HG03460 (cell line): ENCODE data around the gene MYCBP2.
A peak's percentile ranks its signal among the peaks of the same experiment; 100 is the strongest.
"Not testable (repeated sequence)": the region's sequence is repeated elsewhere in the genome, so short reads cannot be mapped to it uniquely, and the experiment has no call there.

Source experiments
- ATAC-seq: cut with Tn5 transposase; IDR thresholded peaks from one replicate; pipeline ENCODE4 v1.9.1; 2021; ENCODE audit not compliant: unreplicated experiment

Gene MYCBP2

DNA sequence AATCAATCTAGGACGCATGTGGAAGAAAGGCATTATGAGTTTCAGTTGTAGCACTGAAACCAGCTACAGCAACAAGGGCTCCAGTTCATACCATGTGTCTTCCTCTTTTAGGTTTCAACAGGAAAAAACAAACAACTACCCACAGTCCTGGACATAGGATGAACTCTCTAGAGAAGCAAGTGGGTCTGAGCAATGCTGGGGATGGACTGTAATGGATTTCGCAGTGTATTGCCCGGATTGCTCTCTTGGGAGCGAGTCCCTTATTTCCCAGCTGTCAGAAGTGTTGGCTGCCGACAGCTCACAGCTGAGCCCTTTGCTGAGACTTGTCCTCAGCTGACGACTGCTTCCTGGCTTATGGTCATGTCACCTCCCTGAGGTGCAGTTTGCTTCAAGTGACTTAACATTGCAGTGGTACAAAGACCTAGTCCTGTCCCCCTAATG lies 12.1 kb upstream of the MYCBP2 start:
- peak; percentile 78 for ATAC-seq

- ATAC-seq: peak; percentile 24
Measured at GRCh38 chr13:77338329-77338728, 11.4 kb upstream of the MYCBP2 start.

DNA sequence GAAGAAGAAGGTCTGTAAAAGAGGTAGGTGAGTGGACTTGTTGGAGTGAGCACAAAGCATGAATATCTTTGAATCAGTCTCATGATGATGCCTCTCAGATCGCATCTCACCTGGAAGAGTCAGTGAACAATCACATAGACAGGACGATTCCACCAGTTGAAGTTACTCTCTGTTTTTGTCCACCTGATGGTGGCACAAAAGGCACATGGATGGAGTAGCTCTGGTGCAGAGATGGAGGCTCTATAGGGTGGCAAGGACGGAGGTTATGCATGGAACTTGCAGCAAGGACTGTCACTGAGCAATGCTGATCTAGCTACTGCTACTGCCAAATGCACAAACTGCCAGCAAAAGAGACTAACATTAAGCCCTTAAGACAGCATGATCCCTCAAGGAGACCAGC lies 10.3 kb upstream of the MYCBP2 start:
- no peak for ATAC-seq

DNA sequence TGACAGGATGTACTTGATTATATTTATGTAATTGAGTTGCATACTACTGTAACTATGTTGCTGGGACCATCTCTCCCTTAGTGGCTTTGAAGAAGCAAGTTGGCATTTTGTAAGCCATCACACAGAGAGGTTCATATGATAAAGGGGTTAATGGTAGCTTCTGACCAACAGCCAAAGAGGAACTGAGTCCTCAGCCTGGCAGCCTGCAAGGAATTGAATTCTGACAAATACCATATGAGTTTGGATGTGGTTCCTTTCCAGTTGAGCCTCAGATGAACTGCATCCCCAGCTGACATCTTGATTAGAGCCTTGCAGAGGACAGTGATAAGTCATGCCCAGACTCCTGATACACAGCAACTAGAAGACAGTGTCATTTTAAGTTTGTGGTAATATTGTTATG lies 8.6 kb upstream of the MYCBP2 start:
- no peak for ATAC-seq

DNA sequence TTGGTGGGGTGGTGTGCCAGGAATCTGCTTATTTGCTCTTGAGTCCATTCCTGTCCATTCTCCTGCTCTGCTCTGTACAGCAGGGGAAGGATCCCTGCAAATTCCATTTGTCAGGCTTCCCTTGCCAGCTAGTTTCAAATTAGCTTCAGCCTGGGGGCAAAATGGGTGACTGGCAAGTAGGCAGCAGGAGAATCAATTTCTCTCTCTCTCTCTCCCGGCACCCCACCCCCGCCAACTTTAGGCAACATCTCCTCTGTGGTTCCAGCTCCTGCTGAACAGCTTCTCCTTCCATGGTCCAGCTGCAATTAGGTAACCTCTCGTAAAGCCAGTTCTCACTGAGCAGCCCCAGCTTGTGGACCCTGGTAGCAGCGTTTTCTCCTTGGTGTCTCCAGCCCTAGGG lies 6.7 kb upstream of the MYCBP2 start:
- ATAC-seq: no peak

GRCh38 chr13:77331421-77331820 lies 4.5 kb upstream of the MYCBP2 start:
- ATAC-seq: no peak

- ATAC-seq: no peak
Measured at GRCh38 chr13:77329911-77330584, 3.2 kb upstream of the MYCBP2 start.

GRCh38 chr13:77329133-77329910 lies 2.4 kb upstream of the MYCBP2 start:
- peak; percentile 57 for ATAC-seq

GRCh38 chr13:77328819-77329132 lies 1.9 kb upstream of the MYCBP2 start:
- ATAC-seq: peak; percentile 4

DNA sequence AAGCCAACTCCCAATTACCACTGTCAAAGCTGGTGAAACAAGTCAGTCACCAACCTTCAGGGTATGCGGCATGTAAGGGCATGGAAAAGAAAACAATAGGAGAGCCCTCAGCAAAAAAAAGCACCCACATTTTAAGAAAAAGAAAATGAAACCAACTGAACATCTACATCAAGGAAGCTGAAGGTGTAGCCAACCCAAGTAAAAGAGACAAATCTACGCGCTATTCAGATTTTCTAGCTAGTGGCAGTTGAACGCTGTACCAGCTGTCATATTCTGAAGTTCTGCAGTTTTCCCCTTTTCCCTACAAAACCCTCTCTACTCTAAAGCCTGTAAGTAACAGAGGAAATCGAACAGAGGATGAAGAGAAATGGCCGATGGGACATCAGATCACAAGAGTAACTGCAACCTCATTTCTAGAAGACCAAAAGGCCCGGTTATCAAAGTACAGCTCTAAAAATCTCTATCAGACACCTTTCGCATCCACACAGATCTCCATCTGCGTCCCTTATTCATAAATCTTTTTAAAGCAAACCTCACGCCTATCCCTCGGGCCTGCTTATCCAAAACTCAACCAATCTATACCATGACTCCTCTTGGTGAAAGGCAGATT lies 1.4 kb downstream of the MYCBP2 start:
- no peak for ATAC-seq

DNA sequence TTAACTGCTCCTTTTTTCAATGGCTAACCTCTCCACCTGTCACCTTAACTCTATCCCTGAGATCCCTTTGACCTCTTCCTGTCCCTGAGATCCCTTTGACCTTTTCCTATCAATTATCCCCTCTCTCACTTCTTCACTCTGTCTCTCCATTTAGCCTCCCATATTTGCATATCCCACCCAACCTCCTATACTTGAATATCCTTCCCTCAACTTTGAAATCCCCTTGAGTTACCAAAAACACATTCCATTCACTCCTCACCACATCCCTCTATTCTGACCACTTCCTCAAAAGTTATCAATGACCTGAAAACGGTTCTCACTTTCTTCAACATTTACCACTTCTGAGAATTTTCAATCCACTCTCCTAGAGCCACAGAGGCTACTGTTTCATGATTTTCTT lies 3.0 kb downstream of the MYCBP2 start:
- ATAC-seq: no peak

DNA sequence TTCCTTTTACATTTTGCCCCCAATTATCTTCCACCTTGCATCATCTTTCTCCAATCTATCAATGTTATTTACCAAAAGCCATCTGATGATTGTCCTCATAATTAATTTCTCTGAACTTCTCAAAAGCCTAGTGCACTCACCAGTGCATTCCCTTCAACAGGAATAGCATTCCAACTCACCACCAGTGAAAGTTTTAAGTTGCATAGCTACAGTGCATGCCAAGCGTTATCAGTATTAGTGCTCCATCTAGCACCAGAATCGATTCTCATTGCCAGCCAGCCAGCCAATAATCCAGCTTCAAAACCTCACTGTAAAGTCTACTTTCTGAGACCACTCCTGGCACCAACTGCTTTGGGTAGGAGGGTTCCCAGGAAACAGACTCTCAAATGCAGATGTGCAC lies 7.4 kb downstream of the MYCBP2 start:
- no peak for ATAC-seq

DNA sequence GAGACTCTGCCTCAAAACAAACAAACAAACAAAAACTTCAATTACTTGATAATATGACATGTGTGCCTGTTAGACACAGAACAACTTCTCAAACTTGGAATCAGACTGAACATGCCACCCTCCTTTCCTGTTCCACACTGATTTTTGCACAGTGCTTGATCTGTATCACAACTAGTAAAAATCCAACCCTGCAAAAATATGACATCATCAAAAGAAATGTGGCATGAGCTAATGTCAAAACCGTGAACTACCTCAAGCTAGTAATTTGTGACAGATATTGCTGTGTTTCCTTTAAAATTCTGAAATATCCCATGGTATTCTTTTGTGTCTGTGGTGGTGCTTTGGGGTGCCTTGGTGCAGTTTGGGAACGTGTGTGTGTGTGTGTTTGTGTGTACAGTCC lies 8.2 kb downstream of the MYCBP2 start:
- ATAC-seq: no peak

DNA sequence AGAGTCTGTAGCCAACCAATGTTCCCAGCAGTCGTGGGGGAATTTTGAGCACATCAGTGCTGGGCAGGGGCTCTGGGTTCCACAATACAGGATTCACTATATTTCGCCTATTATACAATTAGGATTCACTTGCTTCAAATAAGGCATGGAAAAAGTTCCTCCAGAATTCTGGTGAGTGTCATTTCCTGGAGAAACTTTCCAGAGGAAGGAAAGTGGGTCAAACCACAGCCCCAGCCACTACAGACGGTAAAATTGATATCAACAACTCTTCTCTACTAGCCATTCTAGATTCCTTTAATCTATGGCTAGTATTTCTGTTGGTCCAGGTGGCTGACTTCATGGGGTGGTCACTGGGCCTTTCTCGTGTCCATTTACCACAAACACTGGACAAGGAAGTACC lies 10.5 kb downstream of the MYCBP2 start:
- ATAC-seq: no peak

GRCh38 chr13:77315509-77315908 lies 11.4 kb downstream of the MYCBP2 start:
- ATAC-seq: not testable (repeated sequence)

- no peak for ATAC-seq
Measured at GRCh38 chr13:77313923-77314322, 13.0 kb downstream of the MYCBP2 start.

- ATAC-seq: no peak
Measured at GRCh38 chr13:77312311-77312710, 14.6 kb downstream of the MYCBP2 start.

- ATAC-seq: no peak
Measured at GRCh38 chr13:77310579-77311279, 16.2 kb downstream of the MYCBP2 start.

DNA sequence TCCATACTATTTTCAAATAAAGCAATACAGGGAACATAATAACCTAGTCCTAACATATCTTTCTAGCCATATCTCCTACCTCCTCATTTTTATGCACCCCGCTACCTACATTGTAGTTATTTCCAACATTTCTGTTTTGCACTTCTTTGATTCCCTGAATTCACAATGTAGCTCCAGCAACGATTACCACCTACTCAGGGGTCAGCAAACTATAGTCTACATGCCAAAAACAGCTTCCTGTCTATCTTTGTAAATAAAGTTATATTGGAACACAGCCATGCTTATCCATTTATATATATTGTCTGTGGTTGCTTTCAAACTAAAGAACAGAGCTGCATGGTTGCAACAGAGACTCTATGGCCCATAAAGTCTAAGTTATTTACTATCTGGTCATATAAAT lies 16.7 kb downstream of the MYCBP2 start:
- ATAC-seq: no peak

- ATAC-seq: no peak
Measured at GRCh38 chr13:77309254-77309653, 17.6 kb downstream of the MYCBP2 start.

DNA sequence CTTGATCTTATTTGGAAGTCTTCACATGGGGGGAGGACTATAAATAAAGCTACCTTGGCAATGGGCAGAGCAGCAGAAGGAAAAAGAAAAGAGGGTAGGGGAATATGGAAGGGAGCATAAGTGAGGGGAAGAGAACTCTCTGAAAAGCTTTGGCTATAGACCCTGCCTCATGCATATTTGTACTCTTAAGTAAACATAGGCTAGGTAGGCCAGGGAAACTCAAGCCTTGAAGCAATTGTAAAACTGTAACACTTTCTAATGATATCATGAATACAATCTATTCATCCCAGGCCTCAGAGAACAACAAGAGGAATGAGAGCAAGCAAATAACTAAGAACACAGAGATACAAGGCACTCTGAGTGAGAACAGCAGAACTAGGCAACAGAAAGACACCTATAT lies 20.4 kb downstream of the MYCBP2 start:
- no peak for ATAC-seq

DNA sequence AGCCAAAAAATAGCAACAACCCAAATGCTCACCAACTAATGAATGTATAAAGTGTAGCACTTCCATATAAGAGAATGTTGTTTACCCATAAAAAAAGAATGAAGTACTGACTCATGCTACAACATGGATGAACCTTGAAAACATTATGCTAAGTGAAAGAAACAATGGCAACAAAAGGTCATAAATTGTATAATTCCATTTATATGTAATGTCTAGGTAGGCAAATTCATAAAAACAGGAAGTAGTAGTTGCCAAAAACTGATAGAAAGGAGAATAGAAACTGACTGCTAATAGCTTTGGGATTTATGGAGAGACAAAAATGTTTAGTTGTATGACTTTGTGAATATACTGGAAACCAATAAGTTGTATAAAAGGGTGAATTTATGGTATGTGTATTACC lies 21.6 kb downstream of the MYCBP2 start:
- ATAC-seq: no peak
